ENCODE results near the gene BNC2.

The BNC2 gene

DNA sequence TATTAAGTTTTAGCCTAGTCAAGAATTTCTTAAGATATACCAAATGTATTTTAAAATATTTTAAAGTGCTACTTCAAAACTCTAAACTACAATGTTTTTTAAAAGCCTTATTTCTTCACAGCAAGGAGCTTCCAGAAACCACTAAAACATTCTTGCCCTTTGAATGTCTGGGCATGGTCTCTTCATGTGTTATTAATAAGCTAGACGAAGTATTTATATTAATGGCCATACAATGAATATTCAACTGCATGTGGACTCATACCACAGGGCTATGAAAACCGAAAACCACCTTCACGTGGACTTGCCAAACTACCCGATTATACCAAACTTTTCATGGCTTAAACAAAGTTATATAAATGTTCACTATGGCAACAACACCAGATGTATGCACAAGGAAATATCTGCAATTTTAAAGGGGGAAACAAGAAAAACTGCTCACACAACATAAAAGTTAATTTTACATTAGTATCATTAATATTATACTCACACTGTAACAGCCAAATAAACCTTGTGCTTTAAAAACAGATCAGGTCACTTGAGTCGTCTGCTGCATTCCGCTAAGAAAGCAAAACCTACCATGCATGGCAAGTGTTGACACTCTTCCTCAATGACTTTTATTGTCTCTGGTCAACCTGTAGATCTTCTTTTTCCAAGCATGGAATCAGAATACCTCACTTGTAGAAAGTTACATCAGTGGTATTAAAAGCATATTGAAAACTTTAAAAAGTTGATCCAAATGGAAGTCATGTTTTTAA is 246.3 kb downstream of the BNC2 start:
- no peak for DNase-seq

DNA sequence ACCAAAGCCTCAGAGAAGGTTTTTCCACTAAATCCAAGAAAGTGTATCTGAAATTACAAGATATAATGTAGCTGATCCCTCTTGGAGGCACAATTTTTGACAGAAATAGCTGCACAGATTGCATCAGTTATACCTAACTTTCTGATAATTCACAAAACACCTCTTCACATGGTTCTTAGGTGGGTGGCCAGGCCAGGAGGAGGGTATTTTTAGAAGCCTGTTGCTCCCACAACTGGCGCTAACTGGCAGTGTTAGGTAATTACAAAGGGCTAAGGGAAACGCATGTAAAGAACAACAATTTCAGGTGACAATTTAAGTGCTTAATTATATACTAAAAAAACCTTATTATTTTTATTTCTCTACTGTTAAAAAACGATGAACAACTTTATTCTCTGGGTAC is 247.9 kb downstream of the BNC2 start:
- DNase-seq, result no peak

DNA sequence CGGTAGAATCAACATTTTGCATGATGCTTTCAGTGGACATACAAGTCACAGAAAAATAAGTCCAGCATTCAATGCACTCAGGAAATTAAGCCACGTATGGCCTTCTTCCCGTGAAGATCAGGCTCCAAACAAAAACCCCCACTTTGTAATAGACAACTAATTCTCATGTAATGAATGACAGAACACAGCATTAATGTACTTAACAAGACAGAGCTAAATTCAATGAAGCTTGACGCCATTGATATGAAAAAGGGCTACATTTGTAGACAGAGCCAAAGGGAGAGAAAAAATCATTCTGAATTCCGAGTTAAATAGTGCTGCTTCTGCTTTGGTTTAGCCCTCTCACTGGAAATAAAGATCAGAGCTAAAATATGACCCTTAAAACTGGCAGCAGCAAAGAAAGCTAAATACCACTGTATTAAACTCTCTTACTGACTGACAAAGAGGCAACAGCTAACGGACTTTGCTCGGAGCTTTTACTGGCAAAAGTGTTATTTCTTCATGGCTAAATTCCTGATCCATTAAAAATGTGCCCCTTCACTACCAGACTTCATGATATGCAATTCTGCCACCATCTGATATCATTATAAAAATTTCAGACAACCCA is 250.5 kb downstream of the BNC2 start:
- DNase-seq, result no peak

DNA sequence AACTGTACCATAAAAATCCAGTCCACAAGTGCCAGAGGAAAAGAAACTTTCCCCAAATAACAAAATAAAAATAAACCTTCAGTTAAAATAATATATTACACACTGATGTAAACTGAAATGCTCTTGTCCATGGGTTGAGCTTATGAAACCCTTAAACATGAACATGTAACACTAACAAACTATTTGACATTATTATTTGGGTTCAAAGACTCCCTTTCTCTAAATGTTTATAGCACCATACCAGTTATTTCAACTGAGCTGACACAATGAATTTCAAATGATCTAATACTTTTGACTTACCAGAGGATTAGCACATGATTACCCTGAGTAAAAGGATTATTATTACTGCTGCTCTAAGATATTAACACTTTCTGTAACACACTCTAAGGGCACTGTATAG is 251.1 kb downstream of the BNC2 start:
- DNase-seq, result no peak

DNA sequence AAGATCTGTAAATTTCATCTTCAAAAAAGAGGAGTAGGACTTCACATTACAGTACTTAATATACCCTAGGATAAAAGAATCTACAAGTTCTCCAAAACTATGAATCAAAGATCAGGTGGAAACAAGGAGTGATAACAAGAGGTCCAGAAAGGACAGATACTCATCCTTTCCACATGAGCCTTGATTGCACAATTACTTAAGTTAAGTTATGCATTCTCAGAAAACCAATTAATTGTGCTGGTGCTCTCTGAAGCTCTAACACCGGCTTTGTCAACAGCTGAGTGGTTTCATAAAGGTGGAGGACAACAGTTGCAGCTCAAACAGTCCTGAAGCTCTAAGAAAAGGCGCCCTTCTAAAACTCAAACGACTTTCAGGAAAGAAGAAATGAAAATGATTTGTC is 251.9 kb downstream of the BNC2 start:
- no peak for DNase-seq

DNA sequence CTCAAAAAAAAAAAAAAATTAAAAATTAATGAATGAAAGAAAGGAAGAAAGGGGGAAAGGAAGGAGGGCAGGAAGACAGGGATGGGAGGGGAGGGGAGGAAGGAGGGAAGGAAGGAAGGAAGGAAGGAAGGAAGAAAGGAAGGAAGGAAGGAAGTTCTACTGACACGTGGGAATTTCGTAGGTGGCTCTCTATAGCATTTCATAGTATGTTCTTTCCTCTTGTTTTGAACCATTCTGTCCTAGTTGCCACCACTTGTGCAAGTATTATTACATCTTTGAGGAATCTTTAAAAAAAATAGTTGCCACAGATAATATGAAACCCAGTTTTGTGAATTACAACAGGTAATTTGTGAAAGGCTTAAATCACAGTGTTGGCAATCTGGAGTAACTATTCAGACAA is 253.8 kb downstream of the BNC2 start:
- DNase-seq, result no peak

DNA sequence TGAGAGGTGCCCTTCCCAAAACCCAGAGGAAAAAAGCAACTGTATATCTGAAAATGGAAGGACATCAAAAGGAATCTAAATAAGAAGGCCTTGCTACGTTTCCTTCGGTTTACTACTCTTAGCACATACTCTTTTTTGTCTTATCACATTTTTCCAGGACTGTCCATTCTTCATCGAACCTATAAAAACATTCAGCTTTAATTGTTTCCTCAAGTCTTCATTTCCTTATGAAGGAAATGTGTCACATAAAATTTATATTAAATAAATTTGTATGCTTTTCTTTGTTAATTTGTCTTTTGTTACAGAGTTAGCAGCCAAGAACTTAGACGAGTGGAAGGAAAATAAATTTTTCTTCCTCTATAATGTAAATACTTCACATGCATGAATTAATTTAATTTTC is 255.0 kb downstream of the BNC2 start:
- DNase-seq, result no peak

DNA sequence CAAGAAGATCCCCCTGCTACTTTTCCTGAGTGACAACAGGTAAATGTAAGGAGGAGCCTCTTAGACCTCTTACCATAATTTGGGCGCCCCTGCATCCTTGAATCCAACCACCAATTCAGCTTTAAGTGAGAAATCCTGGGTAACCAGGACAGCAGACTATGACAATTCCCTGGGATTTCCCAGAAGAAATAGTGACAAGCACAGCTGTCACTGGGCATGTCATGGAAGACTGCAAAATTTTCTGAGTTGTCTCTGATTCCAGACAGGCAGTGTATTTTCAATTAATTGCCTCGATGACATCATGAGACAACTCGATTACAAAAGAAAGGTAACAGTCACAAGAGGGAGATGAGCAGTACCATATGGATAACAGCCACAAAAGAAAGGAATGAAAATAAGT is 256.9 kb downstream of the BNC2 start:
- DNase-seq, result no peak

DNA sequence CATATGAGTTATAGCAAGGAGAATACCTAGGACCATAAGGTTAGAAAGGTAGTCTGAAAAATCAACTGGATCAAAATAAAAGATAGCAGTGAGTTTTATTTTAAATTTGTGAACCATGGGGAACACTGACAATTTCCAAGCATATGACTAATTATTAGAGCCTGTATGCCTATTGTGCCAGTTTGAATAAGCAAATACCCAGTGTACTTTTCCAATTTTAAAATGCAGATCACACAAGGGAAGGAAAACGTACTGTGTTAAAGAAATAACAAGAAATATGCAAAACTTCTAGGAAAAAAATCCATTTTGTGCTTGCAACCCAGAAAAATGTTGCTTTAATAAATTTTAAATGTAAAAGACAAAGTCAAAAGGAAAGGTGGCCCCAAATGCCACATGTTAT is 257.4 kb downstream of the BNC2 start:
- DNase-seq, result no peak

DNA sequence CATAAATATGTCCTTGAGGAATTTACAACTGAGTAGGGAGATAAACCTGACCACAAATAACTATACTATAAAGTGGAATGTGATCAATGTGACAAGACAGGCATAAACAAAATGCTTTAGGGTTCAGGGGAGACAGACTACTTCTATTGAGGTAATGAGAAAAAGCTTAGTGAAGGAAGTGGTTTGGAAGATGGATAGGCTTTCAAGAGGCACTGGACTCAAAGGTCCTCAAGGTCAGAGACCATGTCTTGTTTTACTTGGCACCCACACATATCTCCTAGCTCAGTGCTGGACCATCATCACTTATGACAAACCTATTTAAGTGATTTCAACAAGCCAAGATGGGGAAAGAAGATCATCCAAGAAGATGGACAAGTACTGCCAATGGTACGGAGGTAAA is 257.8 kb downstream of the BNC2 start:
- no peak for DNase-seq

DNA sequence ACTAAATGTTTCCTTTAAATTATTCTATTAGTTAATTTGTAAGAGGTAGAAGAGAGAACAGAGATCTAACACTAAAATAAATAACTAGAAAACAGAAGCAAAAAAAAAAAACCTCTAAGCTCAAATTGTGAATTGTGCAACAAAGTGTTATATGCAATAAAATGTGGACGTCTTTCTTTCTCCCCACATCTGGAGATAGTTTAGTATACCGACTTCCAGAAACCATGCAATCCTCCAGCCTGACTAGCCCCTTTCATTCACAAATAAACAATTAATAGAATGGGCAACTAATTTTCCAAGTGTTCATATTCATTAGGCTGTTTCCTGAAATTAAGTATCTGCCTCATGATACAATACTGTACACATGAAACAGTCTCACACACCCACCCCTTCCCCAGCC is 258.5 kb downstream of the BNC2 start:
- no peak for DNase-seq

DNA sequence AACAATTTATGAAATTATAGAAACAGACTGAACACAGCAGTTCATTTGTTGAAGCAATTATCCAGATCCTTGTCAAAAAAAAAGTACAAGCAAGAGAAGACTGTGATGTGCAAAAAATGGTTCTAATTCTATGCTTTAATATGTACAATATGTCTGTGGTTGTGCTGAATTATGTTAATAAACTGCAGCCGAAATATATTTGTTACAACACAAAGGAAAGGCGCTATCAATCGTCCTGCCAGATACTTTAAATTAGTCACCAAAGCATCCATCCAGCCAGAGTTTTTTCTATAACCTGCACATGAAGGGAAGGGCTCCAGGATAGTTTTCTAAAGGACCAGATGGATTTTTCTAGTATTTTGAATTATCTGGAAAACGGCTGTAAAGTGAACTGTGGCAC is 259.5 kb downstream of the BNC2 start:
- no peak for DNase-seq

DNA sequence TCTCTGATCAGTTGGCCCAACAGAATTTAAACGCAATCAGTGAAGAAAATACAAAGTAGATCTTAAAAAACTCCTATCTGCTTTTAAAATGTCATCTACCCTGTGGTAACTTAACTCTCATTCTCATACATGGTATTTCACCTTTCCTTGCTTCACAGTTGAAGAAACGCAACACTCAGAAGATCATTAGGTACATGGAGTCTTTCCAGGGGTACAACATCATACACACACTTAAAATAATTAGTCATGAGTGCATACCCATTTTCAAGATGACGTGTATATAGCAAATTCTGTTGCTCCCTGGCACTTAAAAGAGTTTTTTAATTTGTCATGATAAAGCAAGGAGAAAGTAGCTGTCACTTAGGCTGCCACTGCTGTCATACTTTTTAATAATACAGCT is 259.9 kb downstream of the BNC2 start:
- no peak for DNase-seq

DNA sequence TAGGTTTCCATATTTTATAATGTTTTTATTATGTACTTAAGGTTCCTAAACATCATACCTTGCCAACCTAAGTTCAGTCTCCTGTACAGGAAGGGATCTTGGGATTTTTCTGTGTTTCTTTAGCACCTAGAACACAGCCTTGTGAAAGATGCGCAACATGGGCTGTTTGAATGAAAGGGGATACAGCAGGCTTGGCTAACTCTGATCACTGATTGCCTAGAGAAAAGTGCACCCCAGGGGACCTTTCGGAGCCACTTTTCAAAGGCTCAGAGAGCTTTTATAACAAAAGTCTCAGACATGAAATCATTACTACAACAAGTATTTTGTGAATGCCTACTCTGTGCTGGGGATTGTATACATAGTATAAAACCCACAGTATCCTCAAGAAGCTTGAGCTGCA is 261.6 kb downstream of the BNC2 start:
- no peak for DNase-seq

DNA sequence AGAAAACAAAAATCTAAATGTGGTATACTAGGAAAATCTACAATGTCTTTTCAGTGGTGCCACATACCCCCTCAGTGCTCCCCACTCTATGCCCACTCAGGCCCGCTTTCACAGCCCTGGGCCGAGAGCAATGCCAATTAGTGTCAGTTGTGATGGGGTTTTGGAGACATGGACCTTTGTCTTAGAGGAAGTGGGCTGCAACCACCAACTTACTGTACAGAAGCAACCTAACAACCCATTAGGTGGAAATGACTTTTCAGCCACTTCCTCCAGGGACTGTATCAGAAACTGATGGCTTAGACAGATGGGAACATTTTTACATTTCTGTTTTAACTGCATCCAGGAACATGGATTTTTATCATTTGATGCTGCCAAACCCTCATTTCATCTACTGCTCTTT is 268.0 kb downstream of the BNC2 start:
- no peak for DNase-seq

DNA sequence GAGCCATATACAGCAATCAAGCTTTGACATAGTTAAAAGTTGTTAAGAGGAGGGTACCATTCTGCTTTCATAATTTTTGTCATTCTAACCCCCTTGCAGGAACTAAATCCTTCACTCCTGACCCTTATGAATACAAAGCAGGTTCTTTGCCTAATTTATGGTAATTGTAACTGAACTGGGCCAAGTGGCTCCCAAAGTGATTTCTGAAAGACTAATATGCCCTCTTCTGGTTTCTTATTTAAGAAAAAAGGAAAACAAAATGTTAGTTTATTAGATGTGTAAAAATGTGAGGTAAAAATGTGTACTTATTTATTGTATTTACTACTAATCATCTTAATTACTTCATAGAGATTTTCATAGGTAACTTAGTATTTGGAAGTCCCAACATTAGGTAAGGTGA is 268.5 kb downstream of the BNC2 start:
- DNase-seq, result no peak

DNA sequence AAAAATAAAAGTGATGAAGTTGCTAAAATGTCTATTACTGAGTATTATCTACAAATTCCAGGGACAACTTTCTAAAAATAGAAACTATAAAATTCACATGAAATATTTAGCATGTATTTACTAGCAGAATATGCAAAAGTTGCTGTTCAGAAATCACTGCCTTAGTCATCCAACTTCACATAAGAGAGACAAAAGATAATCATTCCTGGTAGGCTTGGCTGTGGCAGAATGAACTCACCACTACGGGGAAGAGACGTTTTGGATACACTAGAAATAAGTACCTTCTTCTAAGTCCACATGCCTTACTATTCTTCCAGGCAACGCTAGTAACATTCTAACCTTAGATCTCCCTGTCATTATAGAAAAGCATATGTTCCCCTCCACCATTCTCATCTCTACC is 272.2 kb downstream of the BNC2 start:
- DNase-seq, result no peak

DNA sequence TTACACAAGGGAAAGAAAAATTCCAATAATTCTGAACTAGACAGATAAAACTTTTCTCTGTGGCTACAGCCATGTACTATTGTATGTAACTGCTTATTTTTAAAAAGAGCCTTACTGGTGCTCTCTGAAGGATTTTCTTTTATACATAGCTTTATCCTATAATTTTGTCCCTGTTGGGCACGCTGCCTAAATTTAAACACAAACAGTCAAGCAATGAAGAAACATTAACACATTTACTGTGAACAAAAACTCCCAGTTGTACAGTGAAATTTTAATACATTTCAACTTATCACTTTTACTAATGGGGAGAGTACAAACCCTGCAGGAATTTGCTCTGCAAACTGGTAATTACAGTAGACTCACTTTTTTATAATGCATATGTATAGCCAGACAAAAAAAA is 273.3 kb downstream of the BNC2 start:
- no peak for DNase-seq

DNA sequence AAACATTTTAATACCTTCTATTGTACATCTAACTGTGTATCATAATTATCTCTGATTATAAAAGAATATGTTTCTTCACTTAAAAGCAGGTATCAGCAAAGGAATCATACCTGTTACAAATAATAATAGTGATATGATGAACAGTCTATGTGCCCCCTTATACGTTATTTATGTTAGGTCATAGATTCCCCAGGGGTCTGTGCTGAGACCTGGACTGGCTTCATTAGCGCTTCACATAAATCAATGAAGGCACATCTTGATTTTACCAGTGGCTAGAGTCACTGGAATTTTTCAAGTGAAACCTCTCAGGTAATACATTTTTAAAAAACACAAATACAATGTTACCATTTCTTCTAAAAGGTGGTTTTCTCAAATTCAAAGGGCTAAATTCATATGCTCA is 275.2 kb downstream of the BNC2 start:
- DNase-seq, result no peak

DNA sequence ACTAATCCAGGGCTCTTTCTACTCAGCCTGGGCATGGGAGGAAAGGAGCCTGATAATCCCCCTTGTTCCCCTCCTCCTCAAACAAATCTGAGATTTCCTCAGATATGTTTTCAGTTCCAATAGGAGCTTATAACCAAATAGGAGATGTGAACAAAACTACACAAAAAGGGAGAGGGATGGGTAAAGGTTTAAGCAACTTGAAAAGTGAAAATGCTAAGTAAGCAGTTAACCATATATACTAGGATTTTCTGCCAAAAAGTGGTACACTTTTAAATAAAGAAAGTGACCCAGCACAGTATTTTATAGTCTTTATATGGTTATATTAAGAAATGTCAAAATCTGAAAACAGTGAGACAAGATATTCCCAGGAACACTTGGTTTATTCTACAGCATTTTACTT is 275.7 kb downstream of the BNC2 start:
- DNase-seq, result no peak

DNA sequence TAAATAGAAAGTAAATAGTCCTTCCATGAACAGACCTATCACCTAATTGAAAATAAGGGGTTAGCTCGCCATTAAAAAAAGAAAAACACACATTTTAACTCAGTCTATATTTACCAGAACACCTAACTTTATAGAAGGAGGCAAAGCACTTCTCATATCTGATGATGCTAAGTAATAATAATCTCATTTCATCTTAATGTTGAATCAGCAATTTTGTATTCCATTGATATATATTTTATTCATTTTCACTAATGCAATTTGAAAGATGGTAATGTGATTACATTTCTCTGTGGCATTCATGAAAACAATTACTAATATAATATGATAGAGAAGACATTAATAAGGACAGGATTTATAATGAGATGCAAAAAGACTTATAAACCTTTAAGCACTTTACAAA is 276.7 kb downstream of the BNC2 start:
- no peak for DNase-seq

DNA sequence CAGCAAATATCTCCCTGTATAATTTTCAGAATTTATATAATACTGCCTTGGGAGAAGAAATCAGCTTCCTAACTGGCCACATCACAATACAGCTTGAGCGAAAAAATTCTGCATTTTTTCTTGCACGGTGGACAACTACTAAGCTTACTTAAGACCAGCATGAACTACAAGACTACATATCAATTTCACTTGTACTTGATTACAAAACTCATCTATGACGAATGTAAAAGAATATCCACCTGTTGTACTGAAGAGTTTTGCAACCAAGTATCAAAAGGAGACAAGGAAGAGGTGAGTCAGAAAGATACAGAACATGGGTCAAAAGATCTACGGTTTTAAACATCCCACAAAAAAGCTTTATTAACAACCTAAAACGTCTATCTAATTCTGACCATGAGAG is 279.4 kb downstream of the BNC2 start:
- no peak for DNase-seq

DNA sequence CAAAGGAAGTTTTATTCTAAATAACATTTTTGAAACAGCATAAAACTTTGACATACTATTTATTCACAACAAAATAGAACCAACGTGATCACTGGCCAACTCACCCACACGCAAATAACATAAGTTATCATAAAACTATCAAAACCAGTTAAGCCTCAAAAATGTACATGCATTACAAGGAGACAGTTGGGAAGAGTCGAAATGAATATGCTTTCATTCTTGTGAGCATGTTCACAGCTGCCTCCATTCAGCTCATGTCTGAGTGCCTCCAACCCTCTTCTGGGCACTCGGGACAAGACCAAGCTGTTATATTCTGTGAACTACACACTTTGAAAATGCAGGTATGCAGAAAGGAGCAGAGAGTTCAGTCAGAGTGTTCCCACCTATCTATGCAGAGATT is 284.9 kb downstream of the BNC2 start:
- no peak for DNase-seq

DNA sequence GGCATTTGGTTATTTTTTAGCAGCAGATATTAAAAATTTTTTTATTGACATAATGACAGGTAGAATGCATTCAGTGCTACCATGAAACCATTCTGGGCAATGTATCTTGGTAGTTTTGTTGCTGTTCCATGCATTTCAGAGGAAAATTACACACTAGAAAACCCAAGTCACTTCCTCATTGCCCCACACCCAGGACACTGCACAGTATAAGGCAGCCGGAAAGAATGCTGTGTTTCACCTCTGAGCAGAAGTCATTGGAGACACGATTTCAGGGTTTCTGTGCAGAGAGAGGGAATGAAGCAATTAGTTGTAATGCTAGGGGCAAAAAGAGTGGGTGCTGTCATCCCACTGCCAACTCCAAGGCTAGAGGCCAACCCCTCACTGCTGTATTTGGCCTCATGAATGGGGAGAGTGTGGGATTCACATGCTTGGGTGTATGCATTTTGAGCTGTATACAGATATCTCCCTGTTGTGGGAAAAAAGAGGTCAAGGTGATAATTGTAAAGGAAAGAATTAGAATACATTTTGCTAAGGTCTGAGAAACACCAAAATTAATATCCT is 290.5 kb downstream of the BNC2 start:
- no peak for DNase-seq

DNA sequence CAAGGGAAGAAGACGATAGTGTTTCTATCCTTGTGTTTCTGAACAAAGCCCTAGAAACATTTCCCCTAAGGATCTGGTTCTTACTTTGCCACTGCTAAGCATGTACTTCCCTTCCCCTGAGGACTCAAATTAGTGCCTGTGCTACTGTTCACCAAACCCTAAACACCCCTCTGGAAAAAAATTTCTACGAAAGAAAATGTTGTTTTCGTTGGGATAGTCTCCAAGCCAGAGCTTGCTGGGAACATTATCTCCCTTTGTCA is 294.6 kb downstream of the BNC2 start:
- DNase-seq, result no peak
